Left kidney (tissue), 2 donors: Measurements from ENCODE around the gene CELF2. TPM values are rescaled to one million over a fixed set of nuclear protein-coding genes. Genes with fewer than 3 reads are reported as not detected.

Experiments used
- DNase-seq: peaks from one replicate; pipeline ENCODE4 v3.0.0-alpha.2; 2013
- polyA plus RNA-seq: library from polyadenylated mRNA; unstranded; fragments of 120-200 nt; gene quantifications from one replicate; pipeline ENCODE4 v1.2.1, GENCODE V29; 2013; ENCODE audit not compliant: insufficient read length

Gene CELF2
- polyA plus RNA-seq, 1 donor: 12.5 TPM

DNA sequence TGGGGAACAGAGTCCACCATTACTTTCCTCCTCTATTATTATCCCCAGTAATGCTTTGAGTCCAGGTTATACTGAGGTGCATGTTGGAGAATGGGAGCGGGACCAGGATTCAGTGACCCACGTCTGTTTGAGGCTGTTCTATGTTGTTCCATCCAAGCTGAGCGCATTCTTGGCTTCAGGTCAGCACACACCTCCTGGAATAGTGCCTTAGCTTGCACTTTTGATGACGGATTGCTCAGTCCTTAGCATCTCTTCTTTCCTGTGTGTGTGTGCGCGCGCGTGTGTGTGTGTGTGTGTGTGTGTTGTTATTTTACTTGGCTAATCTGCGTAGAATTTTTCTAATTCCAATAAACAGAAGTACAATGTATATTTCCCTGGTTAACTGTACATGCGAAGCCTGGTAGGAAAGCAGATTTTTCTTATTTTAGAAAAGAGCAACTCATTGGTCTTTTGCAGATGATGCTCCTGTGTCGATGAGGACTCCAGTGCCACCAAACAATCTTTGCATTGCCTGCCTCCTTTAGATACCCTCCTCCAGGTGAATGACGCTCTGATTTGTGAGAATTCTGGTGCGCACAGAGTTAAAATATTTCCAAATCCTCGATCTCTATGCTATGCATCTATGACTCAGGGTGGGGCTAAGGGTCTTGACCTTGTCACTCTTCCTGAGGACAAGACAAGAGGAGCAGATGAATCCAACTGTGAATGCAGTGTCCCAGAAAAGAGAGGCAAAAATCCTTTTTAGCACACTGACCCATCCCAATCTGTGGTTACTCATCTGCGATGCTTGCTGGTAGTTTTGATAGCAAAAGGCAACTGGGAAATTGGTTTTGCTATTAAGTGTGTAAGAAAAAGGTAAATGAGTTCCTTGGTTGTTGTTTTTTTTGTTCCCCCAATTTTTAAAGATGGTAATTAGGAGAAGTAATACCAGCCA lies 13.3 kb upstream of the CELF2 start:
- DNase-seq: no peak

GRCh38 chr10:11005725-11006427 lies 11.8 kb upstream of the CELF2 start:
- DNase-seq: no peak

- no peak for DNase-seq
Measured at GRCh38 chr10:11006428-11006825, 11.2 kb upstream of the CELF2 start.

GRCh38 chr10:11007476-11008020 lies 10.1 kb upstream of the CELF2 start:
- no peak for DNase-seq

GRCh38 chr10:11009471-11010308 lies 8.0 kb upstream of the CELF2 start:
- no peak for DNase-seq

GRCh38 chr10:11010582-11010981 lies 7.1 kb upstream of the CELF2 start:
- DNase-seq: no peak

DNA sequence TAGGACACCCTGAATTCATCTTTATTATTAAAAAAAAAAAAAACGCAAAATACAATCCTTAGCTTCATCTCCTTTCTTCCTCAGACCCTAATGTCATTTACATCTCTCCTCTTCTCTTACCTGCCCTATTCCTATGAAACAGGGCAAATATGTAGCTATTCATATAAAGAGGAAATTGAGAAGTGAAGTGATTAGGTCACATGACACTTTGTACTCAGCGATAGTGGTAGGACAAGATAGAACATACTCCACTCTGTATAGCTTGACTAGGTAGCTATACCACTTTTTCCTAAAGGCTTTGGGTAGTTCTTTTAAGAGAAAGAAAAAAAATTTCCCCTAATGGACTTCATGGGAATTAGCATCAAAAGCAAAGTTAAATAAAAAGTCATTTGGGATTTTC lies 6.2 kb upstream of the CELF2 start:
- no peak for DNase-seq

DNA sequence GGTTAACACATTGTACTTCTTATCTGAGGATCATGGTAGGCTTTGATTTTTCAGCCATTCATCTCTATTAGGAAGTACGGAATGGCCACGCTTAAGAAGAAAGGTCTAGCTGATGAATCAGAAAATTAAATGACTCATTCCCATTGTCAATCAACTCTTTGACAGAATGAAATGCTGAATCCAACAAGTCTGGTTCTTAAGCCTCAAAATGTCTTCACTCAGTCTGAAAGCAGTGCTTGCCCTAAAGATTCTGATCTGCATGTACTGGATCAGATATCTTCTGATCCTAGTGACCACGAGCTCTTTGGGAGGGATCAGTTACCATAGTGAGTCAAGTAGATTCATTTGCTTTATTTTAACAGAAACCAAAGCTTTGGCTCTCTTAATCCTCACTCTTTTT lies 5.7 kb upstream of the CELF2 start:
- DNase-seq: no peak

- DNase-seq: no peak
Measured at GRCh38 chr10:11012421-11013295, 5.0 kb upstream of the CELF2 start.

DNA sequence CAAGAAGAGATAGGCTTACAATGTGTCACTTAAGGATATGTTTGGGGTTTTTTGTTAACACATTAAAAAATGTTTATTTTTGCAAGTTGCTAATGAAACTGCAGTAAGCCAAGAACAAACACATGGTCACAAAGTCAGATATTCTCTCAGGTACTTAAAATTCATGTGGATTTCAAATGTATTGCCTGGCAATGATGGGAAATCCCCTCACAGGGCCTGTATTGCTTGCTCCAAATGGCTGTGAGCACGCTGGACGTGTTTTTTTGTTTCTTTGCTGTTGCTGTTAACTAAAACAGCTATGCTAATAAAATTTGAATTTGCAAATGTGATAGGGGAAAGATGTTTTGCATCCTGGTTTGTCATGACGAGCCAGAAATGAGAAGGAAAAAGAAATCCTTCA lies 3.8 kb upstream of the CELF2 start:
- no peak for DNase-seq

DNA sequence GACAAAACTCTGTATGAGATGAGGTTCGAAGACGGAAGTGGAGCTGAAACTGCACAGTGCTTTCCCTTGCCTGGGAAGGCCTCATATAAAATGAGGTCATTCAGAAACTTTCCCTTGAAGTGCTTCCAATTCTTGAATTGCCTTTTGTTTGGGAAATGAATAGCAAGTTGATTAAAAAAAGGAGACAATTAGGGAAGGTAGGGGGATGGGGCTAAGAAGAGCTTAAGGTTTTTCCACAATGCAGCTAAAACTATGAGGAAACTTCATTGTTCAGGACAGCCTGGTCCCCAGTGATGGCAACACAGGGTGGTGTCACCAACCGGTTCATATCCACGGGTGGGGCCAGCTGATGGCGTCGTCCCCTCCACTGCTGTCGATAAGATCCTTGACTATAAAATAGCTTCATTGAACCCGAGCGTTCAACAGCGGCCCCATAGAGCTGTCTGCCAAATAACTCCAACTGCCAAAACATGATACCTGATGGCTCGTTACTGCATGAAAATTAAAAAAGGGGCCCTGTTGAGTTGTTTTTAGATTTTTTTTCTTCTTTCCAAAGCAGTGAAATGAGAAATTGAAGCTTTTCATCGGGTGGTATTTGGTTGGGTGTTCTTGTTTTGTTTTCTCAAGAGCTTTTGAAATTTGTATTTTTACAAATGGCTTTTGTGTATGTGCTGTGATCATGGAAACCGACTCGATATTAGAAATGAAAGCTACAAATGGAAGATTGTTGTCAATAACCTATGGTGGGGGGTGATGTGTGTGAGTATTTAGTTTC lies 2.8 kb upstream of the CELF2 start:
- DNase-seq: no peak

DNA sequence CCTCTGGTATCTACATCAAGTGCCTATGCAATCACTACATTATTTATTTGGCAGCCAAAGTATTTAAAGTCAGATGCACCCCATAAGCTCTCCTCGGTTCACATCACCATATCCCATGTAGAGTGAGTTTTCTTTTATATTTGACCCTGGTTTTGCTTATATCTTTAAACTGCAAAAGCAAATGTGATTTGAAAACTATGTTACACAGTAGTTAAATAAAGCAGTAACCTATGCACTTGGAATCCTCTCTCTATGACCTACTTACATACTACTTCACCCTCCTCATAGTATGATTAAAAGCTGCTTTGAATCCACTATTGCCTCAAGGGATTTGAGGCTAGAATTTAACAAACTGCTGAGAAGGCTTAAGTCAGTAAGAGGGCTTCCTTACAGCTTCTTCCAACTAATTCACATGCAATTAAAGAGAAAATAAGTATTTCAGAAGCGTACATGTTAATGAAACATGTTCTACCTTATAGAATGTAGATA lies 2.2 kb upstream of the CELF2 start:
- no peak for DNase-seq

DNA sequence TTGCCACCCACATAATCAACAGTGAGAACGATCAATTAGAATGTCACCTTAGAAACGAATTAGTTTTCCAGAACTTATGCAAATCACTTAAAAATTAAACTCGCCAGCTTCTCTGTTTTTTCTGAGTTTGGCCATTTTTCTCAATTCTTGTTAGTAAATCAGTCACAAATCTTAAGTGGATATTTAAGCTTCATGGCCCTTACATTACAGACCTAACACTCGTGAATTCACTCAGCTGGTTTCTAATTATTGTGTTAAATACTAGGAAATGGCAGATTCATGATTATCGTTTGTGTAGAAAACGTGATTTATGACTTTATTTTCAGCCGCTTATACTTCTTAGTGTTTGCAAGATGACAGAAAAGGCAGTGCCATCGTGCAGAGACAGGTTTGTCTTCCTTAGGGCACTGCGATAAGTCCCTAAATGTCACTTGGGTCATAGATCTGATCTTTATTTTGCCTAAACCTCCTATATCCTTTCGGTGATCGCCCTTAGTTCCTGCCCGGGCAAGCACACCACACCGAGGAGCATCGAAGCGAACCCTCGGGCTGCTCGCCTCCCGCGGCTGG lies 587 bp upstream of the CELF2 start:
- DNase-seq: no peak

DNA sequence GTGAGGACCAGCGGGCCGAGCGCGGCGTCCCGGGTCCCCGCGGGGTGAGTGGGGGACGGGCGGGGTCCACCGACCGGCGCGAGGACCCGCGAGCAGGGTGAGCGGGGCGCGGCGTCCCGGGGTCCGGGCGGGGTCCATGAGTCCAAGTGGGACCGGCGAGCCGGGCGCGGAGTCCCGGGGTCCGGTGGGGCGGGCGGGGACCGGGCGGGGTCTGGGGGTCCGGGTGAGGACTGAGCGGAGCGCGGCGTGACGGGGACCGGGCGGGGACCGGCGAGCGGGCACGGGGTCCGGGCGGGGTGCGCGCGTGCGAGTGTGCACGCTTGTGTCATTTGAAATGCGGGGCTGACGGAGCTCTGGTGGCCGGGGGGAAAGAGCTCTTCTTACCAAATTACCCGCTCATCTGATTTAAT lies 765 bp downstream of the CELF2 start:
- DNase-seq: no peak

DNA sequence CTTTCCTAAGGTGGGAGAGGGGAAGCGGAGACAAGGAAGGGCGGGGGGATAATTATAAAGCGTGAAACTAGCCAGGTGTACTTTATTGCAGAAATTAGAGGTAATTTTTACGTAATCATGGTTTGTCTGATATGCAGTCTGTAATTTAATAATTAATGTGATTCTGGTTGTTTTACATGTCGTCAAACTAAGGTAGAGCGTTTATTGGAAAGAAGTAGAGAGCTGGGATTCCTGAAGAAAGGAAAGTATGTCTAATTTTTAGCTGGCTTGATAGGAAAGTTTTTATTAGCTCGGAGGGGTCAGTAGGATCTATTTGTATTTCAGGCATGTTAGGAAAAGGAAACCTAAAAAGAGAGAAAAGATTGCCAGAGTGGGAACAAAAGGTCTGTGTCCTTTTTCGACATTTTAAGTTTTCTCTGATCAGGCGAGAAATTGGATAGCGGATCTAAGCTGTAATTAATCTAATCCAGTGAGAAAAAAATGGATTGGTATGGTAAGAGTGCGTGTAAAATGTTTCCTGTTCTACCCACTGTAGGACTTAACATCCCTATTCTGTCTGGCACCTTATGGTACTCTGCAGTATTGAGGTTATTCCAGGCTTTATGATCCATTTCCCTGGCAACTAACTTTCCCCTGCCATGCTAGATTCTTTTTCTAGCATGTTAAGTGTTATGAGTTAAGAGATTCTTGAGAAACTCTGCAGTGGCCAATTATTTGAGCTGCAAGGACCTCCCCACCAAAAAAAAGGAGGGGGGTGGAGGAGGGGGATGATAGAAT lies 1.4 kb downstream of the CELF2 start:
- no peak for DNase-seq

DNA sequence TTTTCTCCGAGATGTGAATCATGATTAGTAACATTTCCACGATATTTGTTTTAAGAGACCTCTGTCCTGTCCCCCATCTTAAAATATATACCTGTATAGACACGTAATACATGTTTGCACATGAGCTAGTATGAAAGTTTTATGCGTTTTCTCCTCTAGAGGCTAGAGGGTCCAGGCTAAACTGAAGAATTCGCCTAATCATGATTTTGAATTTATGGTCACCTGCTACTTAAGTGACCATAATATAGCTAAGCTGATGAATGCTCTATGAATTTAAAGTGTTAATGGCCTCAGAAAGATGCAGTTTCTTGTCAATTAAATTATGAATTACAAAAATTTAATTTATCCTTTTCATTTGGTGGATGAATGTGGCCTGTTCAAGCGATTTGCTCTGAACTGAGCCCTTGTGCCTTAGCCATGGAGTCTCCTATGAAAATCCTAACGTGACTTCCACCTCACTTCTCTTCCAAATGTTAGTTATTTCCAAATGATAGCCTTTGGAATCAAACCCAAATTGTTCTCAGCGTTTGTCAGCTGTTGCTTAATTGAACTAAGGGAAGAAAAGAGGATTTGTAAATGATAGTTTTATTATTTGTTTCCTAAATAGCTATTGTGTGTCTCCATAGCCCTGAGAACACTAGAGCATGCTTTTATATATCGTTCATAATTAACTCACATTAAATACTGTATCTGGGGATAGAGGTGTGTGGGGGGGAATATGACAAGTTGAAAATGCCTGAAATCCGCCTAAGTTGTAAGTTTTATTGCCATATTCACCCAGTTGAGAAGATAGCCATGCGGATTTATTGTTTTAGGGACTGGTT lies 2.3 kb downstream of the CELF2 start:
- no peak for DNase-seq

- DNase-seq: no peak
Measured at GRCh38 chr10:11020548-11020942, 2.9 kb downstream of the CELF2 start.

DNA sequence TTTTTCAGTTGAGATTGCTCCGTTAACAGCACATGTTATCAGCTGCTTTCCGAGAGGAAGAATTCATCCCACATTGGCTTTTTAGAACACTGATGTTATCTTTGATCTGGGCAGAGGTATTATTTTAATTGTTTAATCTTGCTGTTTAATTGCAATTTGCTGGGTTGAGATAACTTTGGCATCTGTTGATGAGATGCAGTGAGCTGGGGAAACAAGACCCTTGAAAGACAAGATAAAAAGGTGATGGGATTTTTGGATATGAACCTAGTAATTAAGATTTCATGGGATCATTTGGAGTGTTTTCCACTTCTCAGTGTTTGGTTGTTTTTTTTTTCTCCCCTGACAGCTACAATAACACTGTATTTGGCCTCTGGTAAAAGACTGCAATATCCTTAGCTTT lies 4.5 kb downstream of the CELF2 start:
- no peak for DNase-seq
